K562 (cell line): ENCODE data around the gene UBAC2. TPM values are rescaled to one million over a fixed set of nuclear protein-coding genes. Genes with fewer than 3 reads are reported as not detected.

Experiments used
- ATAC-seq: fragments of 200-7000 bp; cut with Tn5 transposase; 3 replicates; pipeline ENCODE4 v1.9.1; 2020; ENCODE audit warnings: moderate library complexity
- BruUV-seq: library from RNA; stranded (reverse); fragments of 400-500 nt; replicated peaks from 2 replicates; lab custom pipeline; 2021; lab: Mats Ljungman, UMichigan
- CTCF ChIA-PET: fragments of 300-600 bp; formaldehyde crosslinking; extraction: SDS; loops from one replicate; lab custom pipeline; 2021; ENCODE audit warnings: low intra/inter-chr PET ratio; lab: Yijun Ruan, JAX
- POLR2A ChIA-PET: fragments of 300-600, 350-650 bp; sonication (Branson Sonifier 250); formaldehyde crosslinking; extraction: SDS; loops from one replicate; lab custom pipeline; 2021; ENCODE audit warnings: antibody characterized with exemption, inconsistent platforms; lab: Yijun Ruan, JAX
- DNase-seq, 4 experiments: peaks; one replicate each; pipeline versions ENCODE4 v3.0.0 to v3.0.0-alpha.2; 2011 to 2018; ENCODE audit warnings: low spot score in 3 of 4, mixed read lengths in 3 of 4; ENCODE audit errors: extremely low read depth in 1 of 4
- FAIRE-seq: peaks from 2 replicates; lab custom pipeline; 2011; peaks lifted over from hg19 to GRCh38; lab: Jason Lieb, UNC
- H2AFZ ChIP-seq: 2 replicates; pipeline ENCODE4 v1.6.0; 2011; ENCODE audit warnings: low read depth, low read length, control low read depth, inconsistent platforms
- H3K27ac ChIP-seq: fragments of 200-600 bp; 3 replicates; pipeline ENCODE4 v1.8.0; 2011; ENCODE audit warnings: low read depth, mild to moderate bottlenecking, control low read depth, inconsistent platforms, low read length, moderate library complexity, mixed read lengths; ENCODE audit errors: extremely low read depth
- H3K27me3 ChIP-seq, 2 experiments: fragments of 300-600 bp in 1 of 2; 2 replicates in 1 of 2; 3 replicates in 1 of 2; pipeline versions ENCODE4 v1.6.0 to v1.8.0; 2011; ENCODE audit warnings: inconsistent platforms in 2 of 2, low read length in 2 of 2, mild to moderate bottlenecking in 1 of 2, mixed read lengths in 1 of 2, moderate library complexity in 1 of 2; ENCODE audit not compliant: control insufficient read depth in 2 of 2, insufficient read depth in 2 of 2
- H3K36me3 ChIP-seq: fragments of 300-600 bp; 3 replicates; pipeline ENCODE4 v1.8.0; 2011; ENCODE audit warnings: mild to moderate bottlenecking, low read length, inconsistent platforms; ENCODE audit not compliant: control insufficient read depth, insufficient read depth
- H3K4me1 ChIP-seq, 2 experiments: fragments of 200-600 bp in 1 of 2; replicated peaks in 1 of 2; 2 replicates in 1 of 2; 3 replicates in 1 of 2; pipeline versions ENCODE4 v1.5.1 to v1.8.0; 2011; ENCODE audit warnings: inconsistent platforms in 2 of 2, low read length in 2 of 2, mild to moderate bottlenecking in 1 of 2, mixed read lengths in 1 of 2, moderate library complexity in 1 of 2; ENCODE audit not compliant: control insufficient read depth in 2 of 2, insufficient read depth in 2 of 2
- H3K4me2 ChIP-seq: 2 replicates; pipeline ENCODE4 v1.6.1; 2011; ENCODE audit warnings: low read length, control low read depth, inconsistent platforms, mixed read lengths; ENCODE audit not compliant: insufficient read depth
- H3K4me3 ChIP-seq: fragments of 200-600 bp; sonication (generic), shearing (Covaris generic); 2 replicates; pipeline ENCODE4 v1.5.1; 2016; ENCODE audit warnings: control low read depth, inconsistent platforms
- H3K79me2 ChIP-seq: fragments of 200-600 bp; 3 replicates; pipeline ENCODE4 v1.8.0; 2011; ENCODE audit warnings: low read length, inconsistent platforms; ENCODE audit not compliant: control insufficient read depth, insufficient read depth
- H3K9ac ChIP-seq, 2 experiments: 2 replicates each; pipeline versions ENCODE4 v1.6.0 to v1.6.1; 2011; ENCODE audit warnings: low read depth in 2 of 2, low read length in 2 of 2, control low read depth in 1 of 2, inconsistent platforms in 1 of 2, mild to moderate bottlenecking in 1 of 2, mixed read lengths in 1 of 2; ENCODE audit not compliant: insufficient read depth in 1 of 2
- H3K9me1 ChIP-seq: one replicate; pipeline ENCODE4 v1.6.0; 2011; ENCODE audit warnings: inconsistent platforms, mild to moderate bottlenecking, low read length, moderate library complexity; ENCODE audit not compliant: control insufficient read depth, insufficient read depth
- H3K9me3 ChIP-seq: replicated peaks from 2 replicates; pipeline ENCODE4 v1.5.1; 2011; ENCODE audit warnings: low read depth, low read length, inconsistent platforms; ENCODE audit not compliant: control insufficient read depth, insufficient read depth
- H4K20me1 ChIP-seq: replicated peaks from 2 replicates; pipeline ENCODE4 v1.6.1; 2011; ENCODE audit warnings: low read length, inconsistent platforms, mixed read lengths; ENCODE audit not compliant: control insufficient read depth, insufficient read depth
- ARID2 ChIP-seq: fragments of 450-650 bp; IDR thresholded peaks from 2 replicates; pipeline ENCODE4 v1.6.1; 2017; ENCODE audit warnings: antibody characterized with exemption, mild to moderate bottlenecking
- GATA2 ChIP-seq: sonication (generic); formaldehyde crosslinking; IDR thresholded peaks from 2 replicates; pipeline ENCODE4 v1.4.0; 2020; ENCODE audit warnings: mild to moderate bottlenecking, missing genetic modification reagents
- GTF2A2 ChIP-seq: IDR thresholded peaks from 2 replicates; pipeline ENCODE4 v1.6.1; 2016; ENCODE audit warnings: mild to moderate bottlenecking, missing genetic modification characterization, missing compliant biosample characterization
- HDAC3 ChIP-seq: fragments of 450-650 bp; IDR thresholded peaks from 2 replicates; pipeline ENCODE4 v1.6.1; 2018; ENCODE audit warnings: borderline replicate concordance, mild to moderate bottlenecking, moderate library complexity; ENCODE audit not compliant: partially characterized antibody
- HMG20B ChIP-seq: fragments of 250-450 bp; sonication (Bioruptor Pico); IDR thresholded peaks from 2 replicates; pipeline ENCODE4 v1.5.0; 2021; ENCODE audit warnings: mild to moderate bottlenecking
- RFX1 ChIP-seq: fragments of 450-650 bp; IDR thresholded peaks from 2 replicates; pipeline ENCODE4 v1.6.1; 2016; ENCODE audit warnings: mild to moderate bottlenecking, moderate library complexity
- SREBF2 ChIP-seq: sonication (generic); formaldehyde crosslinking; IDR thresholded peaks from 2 replicates; pipeline ENCODE4 v1.4.0; 2020; ENCODE audit warnings: mild to moderate bottlenecking, missing genetic modification reagents
- U2AF2 ChIP-seq: fragments of 200-400 bp; formaldehyde crosslinking; optimal IDR thresholded peaks from 2 replicates; pipeline ENCODE3; 2017; ENCODE audit warnings: low read depth, mild to moderate bottlenecking, low read length
- ZNF354B ChIP-seq: fragments of 250-450 bp; sonication (Bioruptor Pico); IDR thresholded peaks from 2 replicates; pipeline ENCODE4 v1.4.0; 2020
- ZNF589 ChIP-seq: fragments of 200-800 bp; sonication (Bioruptor generic); IDR thresholded peaks from 2 replicates; pipeline ENCODE4 v1.6.1; 2016; ENCODE audit warnings: low read depth, missing genetic modification characterization, missing compliant biosample characterization
- whole genome bisulfite sequencing: fragments of 100-300 bp; shearing (Covaris generic); methylation state at CpG from one replicate; pipeline ENCODE4 v1.1.6; 2016; ENCODE audit warnings: low coverage, mixed read lengths; ENCODE audit not compliant: insufficient coverage; ENCODE audit errors: missing lambda C conversion rate; 5-methylcytosine and 5-hydroxymethylcytosine counted together
- in situ Hi-C: fragments of 300-500 bp; cut with MboI; formaldehyde crosslinking; loops from 4 replicates; pipeline ENCODE4 v1.15.0; 2018; ENCODE audit warnings: inconsistent platforms, mixed read lengths
- intact Hi-C: fragments of 100-400 bp; cut with micrococcal nuclease; formaldehyde crosslinking; loops from 2 replicates; pipeline ENCODE4 v1.14.2; 2022
- polyA plus RNA-seq, 8 experiments: library from polyadenylated mRNA; depleted of rRNA in 4 of 8; stranded (reverse) in 5 of 8; unstranded in 3 of 8; fragments of >200 nt; fragmentation: Nextera tagmentation in 2 of 8; fragmentation: Illumina TruSeq in 1 of 8; extraction: Ambion mirVana in 2 of 8; extraction: Trizol in 1 of 8; gene quantifications; 2 replicates each; pipeline versions ENCODE4 v1.2.1 to v1.2.3, GENCODE V29; 2011 to 2014; ENCODE audit warnings: inconsistent platforms in 1 of 8, missing spikeins in 1 of 8
- total RNA-seq, 7 experiments: library from RNA; depleted of rRNA in 6 of 7; stranded (reverse); fragments of >200 nt in 6 of 7; fragmentation: Illumina TruSeq in 2 of 7; extraction: Trizol in 2 of 7; gene quantifications; 2 replicates each; pipeline versions ENCODE4 v1.2.1 to v1.2.3, GENCODE V29; 2011 to 2021; ENCODE audit warnings: low replicate concordance in 1 of 7
- TF ChIP-seq, protein P1 (sequence below): fragments of 450-650 bp; IDR thresholded peaks from 2 replicates; pipeline ENCODE4 v1.6.1; 2016; ENCODE audit warnings: antibody characterized with exemption
- TF ChIP-seq, protein P2 (sequence below): sonication (generic); formaldehyde crosslinking; IDR thresholded peaks from 2 replicates; pipeline ENCODE4 v1.8.0; 2022; ENCODE audit warnings: mild to moderate bottlenecking, missing genetic modification reagents
- TF ChIP-seq, protein P3 (sequence below): fragments of 200-800 bp; sonication (Bioruptor generic); IDR thresholded peaks from 2 replicates; pipeline ENCODE4 v1.6.1; 2017; ENCODE audit warnings: missing genetic modification characterization, missing compliant biosample characterization

UBAC2 gene
- total and polyA plus RNA-seq, 9 of the 15 experiments (the other 6 are each of a cell fraction or from before 2014, with no cell fraction given): 6.0 to 84.1 (median 32.3) TPM

DNA sequence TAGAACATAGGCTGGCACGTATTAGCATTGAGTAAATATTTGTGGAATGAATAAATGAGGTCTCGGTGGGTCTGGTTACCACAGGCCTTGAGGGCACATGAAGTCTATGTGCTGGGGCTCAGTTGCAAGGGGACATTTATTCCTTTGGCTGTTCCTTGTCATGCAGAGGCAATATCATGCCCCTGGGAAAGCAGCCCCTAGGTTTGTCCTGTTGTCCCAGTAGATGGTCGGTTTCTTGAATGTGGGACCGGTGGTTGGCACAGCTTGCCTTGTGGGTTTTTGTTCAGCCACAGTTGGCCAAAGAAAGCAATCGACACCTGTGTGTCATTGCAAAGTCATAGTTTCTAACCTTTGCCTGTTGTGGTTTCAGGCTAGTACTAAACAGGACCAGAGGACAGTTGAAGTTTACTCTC, 131.2 kb downstream of the UBAC2 start:
- no peak overlapping the region for H3K9ac ChIP-seq
- no peaks in the 10 kb centered on the region for H4K20me1 ChIP-seq
- H3K36me3 ChIP-seq: peaks cover 16% of the 10 kb centered on the region
- BruUV-seq: no TSS peak
- DNase-seq (no peak), FAIRE-seq (no peak), ATAC-seq (peak; percentile 17; the same call in 1 of the 3 replicates)
- no peak overlapping the region for H2AFZ ChIP-seq
- no peak for TF ChIP-seq ZNF589
- TF ChIP-seq U2AF2: no peak
- TF ChIP-seq, protein P1, sequence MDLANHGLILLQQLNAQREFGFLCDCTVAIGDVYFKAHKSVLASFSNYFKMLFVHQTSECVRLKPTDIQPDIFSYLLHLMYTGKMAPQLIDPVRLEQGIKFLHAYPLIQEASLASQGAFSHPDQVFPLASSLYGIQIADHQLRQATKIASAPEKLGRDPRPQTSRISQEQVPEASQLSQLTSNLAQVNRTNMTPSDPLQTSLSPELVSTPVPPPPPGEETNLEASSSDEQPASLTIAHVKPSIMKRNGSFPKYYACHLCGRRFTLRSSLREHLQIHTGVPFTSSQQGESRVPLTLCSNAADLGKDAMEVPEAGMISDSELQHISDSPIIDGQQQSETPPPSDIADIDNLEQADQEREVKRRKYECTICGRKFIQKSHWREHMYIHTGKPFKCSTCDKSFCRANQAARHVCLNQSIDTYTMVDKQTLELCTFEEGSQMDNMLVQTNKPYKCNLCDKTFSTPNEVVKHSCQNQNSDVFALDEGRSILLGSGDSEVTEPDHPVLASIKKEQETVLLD: no peak
- TF ChIP-seq HMG20B (CRISPR knock-in tag): no peak
- no peak for TF ChIP-seq GATA2 (CRISPR knock-in tag)
- no peak for TF ChIP-seq SREBF2
- TF ChIP-seq, protein P2, sequence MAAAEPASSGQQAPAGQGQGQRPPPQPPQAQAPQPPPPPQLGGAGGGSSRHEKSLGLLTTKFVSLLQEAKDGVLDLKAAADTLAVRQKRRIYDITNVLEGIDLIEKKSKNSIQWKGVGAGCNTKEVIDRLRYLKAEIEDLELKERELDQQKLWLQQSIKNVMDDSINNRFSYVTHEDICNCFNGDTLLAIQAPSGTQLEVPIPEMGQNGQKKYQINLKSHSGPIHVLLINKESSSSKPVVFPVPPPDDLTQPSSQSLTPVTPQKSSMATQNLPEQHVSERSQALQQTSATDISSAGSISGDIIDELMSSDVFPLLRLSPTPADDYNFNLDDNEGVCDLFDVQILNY (CRISPR knock-in tag): no peak
- TF ChIP-seq, protein P3, sequence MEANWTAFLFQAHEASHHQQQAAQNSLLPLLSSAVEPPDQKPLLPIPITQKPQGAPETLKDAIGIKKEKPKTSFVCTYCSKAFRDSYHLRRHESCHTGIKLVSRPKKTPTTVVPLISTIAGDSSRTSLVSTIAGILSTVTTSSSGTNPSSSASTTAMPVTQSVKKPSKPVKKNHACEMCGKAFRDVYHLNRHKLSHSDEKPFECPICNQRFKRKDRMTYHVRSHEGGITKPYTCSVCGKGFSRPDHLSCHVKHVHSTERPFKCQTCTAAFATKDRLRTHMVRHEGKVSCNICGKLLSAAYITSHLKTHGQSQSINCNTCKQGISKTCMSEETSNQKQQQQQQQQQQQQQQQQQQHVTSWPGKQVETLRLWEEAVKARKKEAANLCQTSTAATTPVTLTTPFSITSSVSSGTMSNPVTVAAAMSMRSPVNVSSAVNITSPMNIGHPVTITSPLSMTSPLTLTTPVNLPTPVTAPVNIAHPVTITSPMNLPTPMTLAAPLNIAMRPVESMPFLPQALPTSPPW (CRISPR knock-in tag): no peak
- TF ChIP-seq ARID2: no peak
- TF ChIP-seq ZNF354B (CRISPR knock-in tag): no peak
- TF ChIP-seq RFX1: no peak
- no peak for TF ChIP-seq HDAC3
- no peak for TF ChIP-seq GTF2A2 (tag)
- in situ Hi-C loops: no loop called here
- peak overlapping the region; percentile 21; the same call in 1 of the 2 replicates for H3K4me2 ChIP-seq
- no peaks in the 10 kb centered on the region for H3K9me1 ChIP-seq
- H3K9me3 ChIP-seq: no peaks in the 10 kb centered on the region
- no peak overlapping the region for H3K4me3 ChIP-seq
- intact Hi-C loops: loop anchor here (5.0 kb wide), 1 partner anchor 65 kb away; no protein-coding TSS in a partner anchor
- H3K27me3 ChIP-seq: no peaks in the 10 kb centered on the region
- ChIA-PET POLR2A (no interaction called here), CTCF (no interaction called here)
- H3K4me1 ChIP-seq: peaks cover 6 to 22% of the 10 kb centered on the region in 2 experiments
- 68% methylated on average over 5 of the region's 5 CpGs for WGBS
- H3K27ac ChIP-seq: peak overlapping the region; percentile 59; the same call in 1 of the 3 replicates
- peaks cover 6% of the 10 kb centered on the region; the same call in 1 of the 3 replicates for H3K79me2 ChIP-seq
